Pancreas (tissue), 10 donors: ENCODE data around the gene COX10. TPM values are rescaled to one million over a fixed set of nuclear protein-coding genes. Genes with fewer than 3 reads are reported as not detected.

Source experiments
- ATAC-seq, 4 donors: fragments of 200-7000 bp; cut with Tn5 transposase; one replicate each; pipeline versions ENCODE4 v1.8.0 to v1.9.1; 2020; ENCODE audit warnings: mild to moderate bottlenecking in 4 of 4, moderate library complexity in 4 of 4
- DNase-seq, 6 donors: peaks; one replicate each; pipeline ENCODE4 v3.0.0-alpha.2; 2020
- FAIRE-seq: peaks from 2 replicates; lab custom pipeline; 2012; peaks lifted over from hg19 to GRCh38; lab: Jason Lieb, UNC
- H3K27ac ChIP-seq, 4 donors: fragments of 200-600 bp; sonication (generic); 1 replicate in 3 of 4; 2 replicates in 1 of 4; pipeline versions ENCODE4 v1.5.0 to v1.8.0; 2020
- H3K27me3 ChIP-seq, 4 donors: fragments of 200-600 bp; one replicate each; pipeline ENCODE4 v1.8.0; 2021
- H3K36me3 ChIP-seq, 3 donors: fragments of 200-600 bp; sonication (generic) in 1 of 3; one replicate each; pipeline versions ENCODE4 v1.5.0 to v1.8.0; 2020 to 2021
- H3K4me1 ChIP-seq, 3 donors: fragments of 200-600 bp; one replicate each; pipeline ENCODE4 v1.8.0; 2021
- H3K4me3 ChIP-seq, 4 donors: fragments of 200-600 bp; sonication (generic) in 2 of 4; one replicate each; pipeline versions ENCODE4 v1.5.0 to v1.8.0; 2020 to 2021
- H3K9me3 ChIP-seq, 4 donors: fragments of 200-600 bp; one replicate each; pipeline ENCODE4 v1.8.0; 2021
- WGBS, 2 donors: extraction: QIAGEN DNeasy Blood & Tissue Kit; methylation state at CpG; one replicate each; pipeline ENCODE4 v1.1.7; 2013; 5-methylcytosine and 5-hydroxymethylcytosine counted together
- intact Hi-C, 3 donors: fragments of 100-400 bp; cut with DNase I; formaldehyde crosslinking; loops; one replicate each; pipeline versions ENCODE4 v1.11.1 to v1.14.2; 2022
- polyA plus RNA-seq, 2 donors: library from polyadenylated mRNA; stranded (reverse); fragments of 200-250 nt; gene quantifications; one replicate each; pipeline ENCODE4 v1.2.3, GENCODE V29; 2013
- total RNA-seq, 6 donors: library from RNA; stranded (reverse); fragmentation: NEBNext Ultra II Directional in 4 of 6; extraction: Animal tissue kit (Norgen Biotek cat#: 25700) in 4 of 6; gene quantifications; one replicate each; pipeline versions ENCODE4 v1.2.1 to v1.2.4, GENCODE V29; 2021 to 2023
- TF ChIP-seq, protein P1 (sequence below), 4 donors: fragments of 200-600 bp; sonication (generic) in 3 of 4; IDR thresholded peaks; one replicate each; pipeline versions ENCODE4 v1.5.0 to v1.8.0; 2021; ENCODE audit warnings: antibody characterized with exemption in 4 of 4
- donor health status: healthy with polysubstance abuse.
- donor health status: DM: no; HTN: no; CAD: no; lungs with moderate emphysema.
- donor health status: DM: no; HTN: no; CAD: no.
- donor health status: control.
- donor health status: control.
- donor health status: Bipolar disorder and iron deficiency.
- donor health status: DM: yes; HTN: yes; CAD: no.
- donor health status: DM: no; HTN: no; CAD: no.
- donor health status: DM: no; HTN: no; CAD: no.
- donor health status: DM: yes; HTN: yes; CAD: no.

The COX10 gene
- total and polyA plus RNA-seq, 8 donors, result 4.4 to 10.3 (median 6.0) TPM

DNA sequence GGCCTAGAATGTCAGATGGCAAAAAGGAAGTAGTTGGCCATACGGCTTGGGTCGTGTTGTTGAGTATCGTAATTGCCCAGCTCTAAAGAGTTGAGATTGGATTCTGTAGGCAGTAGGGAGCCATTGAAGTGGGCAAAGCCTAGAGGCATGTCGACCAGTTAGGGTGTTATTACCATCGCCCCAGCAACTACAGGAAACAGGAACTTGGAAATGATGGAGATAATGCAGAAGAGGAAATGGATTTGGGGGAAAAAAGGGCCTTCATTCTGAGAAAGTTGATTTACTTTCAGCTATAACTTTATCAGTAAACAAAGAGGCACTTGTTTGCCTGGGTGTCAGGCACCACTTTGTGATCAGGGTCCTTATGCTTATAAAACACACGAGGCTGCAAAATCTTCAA is 52.6 kb downstream of the COX10 start:
- Histone ChIP-seq H3K4me3 (no peak overlapping the region), H3K36me3 (no peaks in the 10 kb centered on the region), H3K4me1 (no peaks in the 10 kb centered on the region), H3K9me3 (no peaks in the 10 kb centered on the region), H3K27ac (no peak overlapping the region), H3K27me3 (no peaks in the 10 kb centered on the region)
- FAIRE-seq (no peak), DNase-seq (no peak), ATAC-seq (no peak)
- WGBS, 2 donors, result 89 to 93% methylated on average over 6 of the region's 6 CpGs
- TF ChIP-seq, protein P1, sequence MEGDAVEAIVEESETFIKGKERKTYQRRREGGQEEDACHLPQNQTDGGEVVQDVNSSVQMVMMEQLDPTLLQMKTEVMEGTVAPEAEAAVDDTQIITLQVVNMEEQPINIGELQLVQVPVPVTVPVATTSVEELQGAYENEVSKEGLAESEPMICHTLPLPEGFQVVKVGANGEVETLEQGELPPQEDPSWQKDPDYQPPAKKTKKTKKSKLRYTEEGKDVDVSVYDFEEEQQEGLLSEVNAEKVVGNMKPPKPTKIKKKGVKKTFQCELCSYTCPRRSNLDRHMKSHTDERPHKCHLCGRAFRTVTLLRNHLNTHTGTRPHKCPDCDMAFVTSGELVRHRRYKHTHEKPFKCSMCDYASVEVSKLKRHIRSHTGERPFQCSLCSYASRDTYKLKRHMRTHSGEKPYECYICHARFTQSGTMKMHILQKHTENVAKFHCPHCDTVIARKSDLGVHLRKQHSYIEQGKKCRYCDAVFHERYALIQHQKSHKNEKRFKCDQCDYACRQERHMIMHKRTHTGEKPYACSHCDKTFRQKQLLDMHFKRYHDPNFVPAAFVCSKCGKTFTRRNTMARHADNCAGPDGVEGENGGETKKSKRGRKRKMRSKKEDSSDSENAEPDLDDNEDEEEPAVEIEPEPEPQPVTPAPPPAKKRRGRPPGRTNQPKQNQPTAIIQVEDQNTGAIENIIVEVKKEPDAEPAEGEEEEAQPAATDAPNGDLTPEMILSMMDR (IDR thresholded peaks at IDR 0.05), result no peak
- intact Hi-C loops, result no loop called here

- H3K27ac ChIP-seq, result no peak overlapping the region
- no peak for DNase-seq
- H3K36me3 ChIP-seq, result no peaks in the 10 kb centered on the region
- no peaks in the 10 kb centered on the region for H3K4me1 ChIP-seq
- FAIRE-seq, result no peak
- no peaks in the 10 kb centered on the region for H3K27me3 ChIP-seq
- H3K4me3 ChIP-seq, result no peak overlapping the region
- 78 to 85% methylated on average over 5 of the region's 5 CpGs for WGBS, 2 donors
- peak in 1 of 4 donors; percentile 15 for ATAC-seq
- TF ChIP-seq, protein P1 (IDR thresholded peaks at IDR 0.05), result no peak
- no peaks in the 10 kb centered on the region for H3K9me3 ChIP-seq
- intact Hi-C loops, result no loop called here
Observed at GRCh38 chr17:14123619-14124278, 54.4 kb downstream of the COX10 start.

DNA sequence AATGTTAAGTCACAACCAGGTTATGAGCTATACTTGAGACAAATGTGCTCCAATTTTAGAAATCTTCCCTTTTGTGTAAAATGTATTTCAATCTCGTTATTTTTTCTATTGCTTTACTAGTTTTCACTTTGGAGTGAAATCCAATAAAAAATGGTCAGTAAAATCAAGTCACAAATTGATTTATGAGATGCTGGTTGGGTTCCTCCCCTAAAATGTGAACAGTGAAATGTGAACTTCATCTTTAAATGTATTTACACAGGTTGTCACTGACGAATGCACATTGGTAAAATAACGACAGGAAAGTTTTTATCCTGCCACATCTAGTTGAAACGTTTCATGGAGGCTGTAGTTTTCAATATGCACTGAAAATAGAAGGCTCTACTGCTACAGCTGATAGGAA is 55.5 kb downstream of the COX10 start:
- TF ChIP-seq, protein P1 (IDR thresholded peaks at IDR 0.05), result no peak
- 40 to 42% methylated on average over 4 of the region's 4 CpGs for WGBS, 2 donors
- Histone ChIP-seq H3K36me3 (no peaks in the 10 kb centered on the region), H3K4me1 (no peaks in the 10 kb centered on the region), H3K9me3 (no peaks in the 10 kb centered on the region), H3K27me3 (no peaks in the 10 kb centered on the region), H3K4me3 (no peak overlapping the region), H3K27ac (no peak overlapping the region)
- DNase-seq (no peak), ATAC-seq (no peak), FAIRE-seq (no peak)
- intact Hi-C loops, result no loop called here

GRCh38 chr17:14125518-14126137 is 56.3 kb downstream of the COX10 start:
- DNase-seq (no peak), ATAC-seq (no peak), FAIRE-seq (no peak)
- TF ChIP-seq, protein P1 (IDR thresholded peaks at IDR 0.05), result no peak
- no peak overlapping the region for H3K27ac ChIP-seq
- no peak overlapping the region for H3K4me3 ChIP-seq
- no peaks in the 10 kb centered on the region for H3K4me1 ChIP-seq
- no peaks in the 10 kb centered on the region for H3K9me3 ChIP-seq
- H3K36me3 ChIP-seq, result no peaks in the 10 kb centered on the region
- no peaks in the 10 kb centered on the region for H3K27me3 ChIP-seq
- WGBS, 2 donors, result 69 to 77% methylated on average over 6 of the region's 6 CpGs
- intact Hi-C loops, result no loop called here

GRCh38 chr17:14133104-14133503 is 63.8 kb downstream of the COX10 start:
- Histone ChIP-seq H3K27me3 (no peaks in the 10 kb centered on the region), H3K27ac (no peak overlapping the region), H3K4me3 (no peak overlapping the region), H3K9me3 (no peaks in the 10 kb centered on the region), H3K36me3 (no peaks in the 10 kb centered on the region), H3K4me1 (peaks cover 0 to 10% (median 0%) of the 10 kb centered on the region in 3 donors)
- TF ChIP-seq, protein P1 (IDR thresholded peaks at IDR 0.05), result no peak
- DNase-seq, result no peak
- FAIRE-seq, result peak; percentile 94
- no peak for ATAC-seq
- intact Hi-C loops, result no loop called here
